HG03354 (cell line): Measurements from ENCODE around the gene NPIPB8.
"Not testable (repeated sequence)": the region's sequence is repeated elsewhere in the genome, so short reads cannot be mapped to it uniquely, and the experiment has no call there.

Source experiments
- ATAC-seq: cut with Tn5 transposase; IDR thresholded peaks from one replicate; pipeline ENCODE4 v1.9.1; 2021; ENCODE audit warnings: mild to moderate bottlenecking; ENCODE audit not compliant: unreplicated experiment, poor library complexity, severe bottlenecking

NPIPB8 gene

GRCh38 chr16:28637765-28638164 is at the start of gene NPIPB8:
Gene NPIPB8 (plus strand): TSS chr16:28638065. CDS start chr16:28638361, 296 bp downstream.
- ATAC-seq, result not testable (repeated sequence)

GRCh38 chr16:28589069-28589468 is 48.8 kb upstream of the NPIPB8 start:
- ATAC-seq, result no peak

GRCh38 chr16:28589930-28590329 is 47.9 kb upstream of the NPIPB8 start:
- ATAC-seq, result no peak

GRCh38 chr16:28590384-28591340 is 47.2 kb upstream of the NPIPB8 start:
- no peak for ATAC-seq

- ATAC-seq, result no peak
Observed at GRCh38 chr16:28591355-28591754, 46.5 kb upstream of the NPIPB8 start.

- no peak for ATAC-seq
Observed at GRCh38 chr16:28592511-28592910, 45.4 kb upstream of the NPIPB8 start.

- no peak for ATAC-seq
Observed at GRCh38 chr16:28592979-28593553, 44.8 kb upstream of the NPIPB8 start.

- ATAC-seq, result not testable (repeated sequence)
Observed at GRCh38 chr16:28595451-28595850, 42.4 kb upstream of the NPIPB8 start.

GRCh38 chr16:28596115-28596630 is 41.7 kb upstream of the NPIPB8 start:
- no peak for ATAC-seq

GRCh38 chr16:28596840-28597691 is 40.8 kb upstream of the NPIPB8 start, which contains the start of gene SULT1A2:
Gene SULT1A2 (minus strand): TSS chr16:28597050. CDS start chr16:28595930, 1,120 bp downstream.
- ATAC-seq, result no peak

- ATAC-seq, result no peak
Observed at GRCh38 chr16:28597692-28598261, 40.1 kb upstream of the NPIPB8 start.

- peak; percentile 73 for ATAC-seq
Observed at GRCh38 chr16:28599377-28600285, 38.2 kb upstream of the NPIPB8 start.

- ATAC-seq, result not testable (repeated sequence)
Observed at GRCh38 chr16:28600965-28601364, 36.9 kb upstream of the NPIPB8 start.

GRCh38 chr16:28601589-28601988 is 36.3 kb upstream of the NPIPB8 start:
- not testable (repeated sequence) for ATAC-seq

- not testable (repeated sequence) for ATAC-seq
Observed at GRCh38 chr16:28602062-28602461, 35.8 kb upstream of the NPIPB8 start.

GRCh38 chr16:28602529-28602928 is 35.3 kb upstream of the NPIPB8 start:
- no peak for ATAC-seq

GRCh38 chr16:28603381-28604185 is 34.3 kb upstream of the NPIPB8 start:
- ATAC-seq, result no peak

- no peak for ATAC-seq
Observed at GRCh38 chr16:28604186-28604565, 33.7 kb upstream of the NPIPB8 start.
